ENCODE data around the gene PSMB9.
"Not testable (repeated sequence)": the region's sequence is repeated elsewhere in the genome, so short reads cannot be mapped to it uniquely, and the experiment has no call there.

The PSMB9 gene

DNA sequence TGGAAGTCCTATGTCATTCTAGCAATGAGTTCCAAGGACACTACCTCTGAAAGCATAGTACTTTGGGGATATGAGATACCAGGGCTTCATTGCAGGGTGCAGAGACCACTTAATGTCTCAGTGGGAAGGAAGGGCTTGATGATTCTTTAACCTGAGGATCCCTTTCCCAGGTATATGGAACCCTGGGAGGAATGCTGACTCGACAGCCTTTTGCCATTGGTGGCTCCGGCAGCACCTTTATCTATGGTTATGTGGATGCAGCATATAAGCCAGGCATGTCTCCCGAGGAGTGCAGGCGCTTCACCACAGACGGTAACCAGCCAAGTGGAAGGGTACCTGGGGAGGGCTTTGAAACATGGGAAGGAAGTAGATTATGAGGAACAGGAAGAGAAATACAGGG is 4.2 kb downstream of the PSMB9 start:
- in situ Hi-C loops (cut with MboI; ENCODE audit: low sequenced_read_pairs): no loop called here

DNA sequence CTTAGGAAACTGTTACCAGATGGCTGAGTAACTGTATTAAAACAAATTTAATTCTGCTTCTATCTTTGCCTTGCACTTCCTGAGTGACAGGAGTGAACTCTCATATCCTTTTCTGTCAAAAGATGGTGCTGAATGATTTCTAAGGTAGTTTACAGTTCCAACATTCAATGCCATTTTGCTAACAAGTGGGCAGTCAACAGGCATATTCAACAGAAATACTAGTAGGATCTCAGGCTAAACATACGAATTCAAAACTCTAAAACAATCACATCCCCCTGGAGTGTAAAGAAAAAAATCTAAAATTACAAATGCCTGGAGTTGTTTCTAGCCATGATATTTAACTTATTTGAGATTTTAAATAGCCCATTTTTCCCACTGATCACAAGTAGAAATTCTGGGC is 6.7 kb downstream of the PSMB9 start:
- in situ Hi-C loops (cut with MboI; ENCODE audit: low sequenced_read_pairs): no loop called here

DNA sequence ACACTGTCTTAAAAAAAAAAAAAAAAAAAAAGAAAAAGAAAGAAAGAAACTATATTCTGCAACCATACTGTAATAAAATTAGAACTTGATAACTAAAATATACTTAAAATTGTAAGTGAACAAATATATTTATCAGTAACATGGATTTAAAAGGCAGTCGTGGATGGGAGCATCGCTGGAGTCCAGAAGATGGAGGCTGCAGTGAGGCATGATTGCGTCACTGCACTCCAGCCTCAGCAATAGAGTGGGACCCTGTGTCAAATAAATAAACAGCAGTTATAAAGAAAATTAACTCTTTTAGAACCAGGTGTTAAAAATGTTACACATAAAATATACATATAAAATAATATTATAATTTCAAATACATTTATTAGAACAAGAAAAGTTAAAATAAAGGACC is 8.7 kb downstream of the PSMB9 start:
- in situ Hi-C loops (cut with MboI; ENCODE audit: low sequenced_read_pairs): no loop called here

DNA sequence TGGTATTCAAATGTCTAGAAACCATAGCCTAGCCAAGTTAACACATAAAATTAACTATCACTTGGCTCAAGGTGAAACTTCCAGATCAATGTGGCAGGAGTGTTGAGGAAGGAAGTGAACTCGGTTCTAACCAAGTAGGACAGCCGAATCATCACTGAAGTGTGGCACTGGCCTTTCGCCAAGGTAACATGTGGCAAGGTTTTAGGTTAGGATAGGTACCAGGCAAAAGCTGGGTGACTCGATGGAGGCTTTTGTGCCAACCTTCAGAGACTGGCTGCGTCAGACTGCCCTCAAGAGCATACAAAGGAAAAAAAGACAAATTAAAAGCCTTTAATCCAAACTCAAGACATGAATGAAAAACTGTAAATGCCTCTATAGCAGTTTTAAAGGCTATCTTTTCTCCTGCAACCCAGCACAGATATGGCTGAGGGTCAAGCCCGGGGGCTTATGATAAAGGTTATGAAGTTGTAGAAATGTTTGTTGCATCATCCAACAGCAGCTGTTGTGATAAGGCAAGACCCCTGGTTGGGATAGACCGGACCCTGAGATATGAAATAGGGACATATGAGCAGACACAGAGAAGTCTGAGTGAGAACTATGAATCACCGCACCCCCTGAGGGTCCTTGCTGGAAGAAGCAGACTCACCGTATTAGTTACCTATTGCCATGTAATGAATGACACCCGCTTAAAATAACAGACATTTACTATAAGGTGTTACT is 11.9 kb downstream of the PSMB9 start:
- in situ Hi-C loops (cut with MboI; ENCODE audit: low sequenced_read_pairs): no loop called here

GRCh38 chr6:32867022-32867477 is 13.1 kb downstream of the PSMB9 start:
- in situ Hi-C loops (cut with MboI; ENCODE audit: low sequenced_read_pairs): no loop called here

DNA sequence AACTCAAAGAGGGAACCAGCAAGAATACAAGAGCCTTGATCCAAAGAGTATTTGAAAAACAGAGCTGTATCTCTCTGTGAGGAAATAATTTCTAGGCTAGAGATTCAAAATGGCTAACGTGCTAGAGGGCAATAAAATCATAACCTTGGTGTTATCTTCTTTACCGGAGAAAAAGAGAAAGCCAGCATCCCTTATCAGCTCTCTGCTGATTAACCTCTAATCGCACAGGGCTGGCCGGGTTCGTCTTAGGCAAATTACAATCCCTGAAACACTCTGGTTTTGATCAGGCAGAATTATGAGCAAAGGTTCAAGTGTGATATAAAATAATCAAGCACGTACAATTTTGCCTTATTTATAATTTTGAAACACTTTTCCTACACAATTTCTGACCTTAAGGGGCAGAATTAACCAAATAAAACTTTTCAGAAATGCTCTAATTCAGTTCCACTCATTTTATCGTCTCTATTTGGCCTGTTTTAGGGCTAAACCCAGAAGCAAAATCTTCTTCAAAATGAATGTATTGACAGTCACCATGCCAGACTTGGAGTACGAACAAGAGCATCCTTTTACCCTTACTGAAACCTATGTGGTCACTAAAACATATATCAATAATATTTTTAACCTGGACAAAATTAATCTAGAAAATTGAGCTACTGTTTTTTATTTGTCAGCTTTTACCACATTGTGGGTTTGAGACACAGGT is 13.7 kb downstream of the PSMB9 start:
- in situ Hi-C loops (cut with MboI; ENCODE audit: low sequenced_read_pairs): no loop called here

GRCh38 chr6:32868257-32868788 is 14.3 kb downstream of the PSMB9 start:
- in situ Hi-C loops (cut with MboI; ENCODE audit: low sequenced_read_pairs): no loop called here

DNA sequence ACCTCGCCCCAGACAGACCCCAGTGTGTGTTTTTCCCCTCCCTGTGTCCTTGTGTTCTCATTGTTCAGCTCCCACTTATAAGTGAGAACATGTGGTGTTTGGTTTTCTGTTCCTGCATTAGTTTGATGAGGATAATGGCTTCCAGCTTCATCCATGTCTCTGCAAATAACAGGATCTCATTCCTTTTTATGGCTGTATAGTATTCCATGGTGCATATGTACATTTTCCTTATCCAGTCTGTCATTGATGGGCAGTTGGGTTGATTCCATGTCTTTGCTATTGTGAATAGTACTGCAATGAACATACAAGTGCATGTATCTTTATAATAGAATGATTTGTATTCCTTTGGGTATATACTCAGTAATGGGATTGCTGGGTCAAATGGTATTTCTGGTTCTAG is 20.0 kb downstream of the PSMB9 start:
- in situ Hi-C loops (cut with MboI; ENCODE audit: low sequenced_read_pairs): not testable (repeated sequence)

GRCh38 chr6:32876603-32877002 is 22.6 kb downstream of the PSMB9 start:
- in situ Hi-C loops (cut with MboI; ENCODE audit: low sequenced_read_pairs): no loop called here

DNA sequence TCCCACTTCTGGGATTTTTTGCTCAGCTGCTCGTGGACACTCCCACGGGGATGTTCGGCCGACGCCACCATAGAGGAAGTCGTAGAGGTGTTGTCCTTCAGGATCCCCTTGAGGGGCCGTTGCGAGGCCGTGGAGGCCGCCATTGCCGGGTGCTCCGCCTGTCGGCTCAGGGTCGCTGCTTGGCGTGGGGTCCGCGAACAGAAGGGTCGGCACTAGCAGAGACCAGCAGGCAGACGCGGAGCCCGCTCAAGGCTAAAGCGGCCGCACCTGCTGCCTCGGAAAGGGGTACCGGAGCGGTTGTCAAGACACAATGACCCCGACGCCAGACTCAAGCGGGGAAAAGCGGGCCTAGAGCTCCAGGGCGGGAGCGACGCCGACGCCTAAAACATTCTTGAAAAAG is 25.7 kb downstream of the PSMB9 start:
- in situ Hi-C loops (cut with MboI; ENCODE audit: low sequenced_read_pairs): no loop called here

DNA sequence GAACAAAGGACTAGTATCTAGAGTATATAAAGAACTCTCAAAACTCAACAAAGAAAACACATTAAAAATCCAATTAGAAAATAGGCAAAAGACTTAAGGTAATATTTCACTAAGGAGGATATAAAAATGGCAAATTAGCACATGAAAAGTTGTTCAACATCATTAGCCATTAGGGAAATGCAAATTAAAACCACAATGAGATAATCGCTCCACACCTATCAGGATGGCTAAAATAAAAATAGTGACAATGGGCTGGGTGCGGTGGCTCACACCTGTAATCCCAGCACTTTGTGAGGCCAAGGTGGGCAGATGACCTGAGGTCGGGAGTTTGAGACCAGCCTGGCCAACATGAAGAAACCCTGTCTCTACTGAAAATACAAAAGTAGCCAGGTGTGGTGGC is 27.0 kb downstream of the PSMB9 start:
- in situ Hi-C loops (cut with MboI; ENCODE audit: low sequenced_read_pairs): not testable (repeated sequence)

GRCh38 chr6:32882879-32883250 is 28.9 kb downstream of the PSMB9 start:
- in situ Hi-C loops (cut with MboI; ENCODE audit: low sequenced_read_pairs): no loop called here

- in situ Hi-C loops (cut with MboI; ENCODE audit: low sequenced_read_pairs): no loop called here
Measured at GRCh38 chr6:32883789-32884188, 29.8 kb downstream of the PSMB9 start.

GRCh38 chr6:32885698-32886286 is 31.8 kb downstream of the PSMB9 start:
- in situ Hi-C loops (cut with MboI; ENCODE audit: low sequenced_read_pairs): no loop called here

- in situ Hi-C loops (cut with MboI; ENCODE audit: low sequenced_read_pairs): no loop called here
Measured at GRCh38 chr6:32886681-32887383, 32.8 kb downstream of the PSMB9 start.

DNA sequence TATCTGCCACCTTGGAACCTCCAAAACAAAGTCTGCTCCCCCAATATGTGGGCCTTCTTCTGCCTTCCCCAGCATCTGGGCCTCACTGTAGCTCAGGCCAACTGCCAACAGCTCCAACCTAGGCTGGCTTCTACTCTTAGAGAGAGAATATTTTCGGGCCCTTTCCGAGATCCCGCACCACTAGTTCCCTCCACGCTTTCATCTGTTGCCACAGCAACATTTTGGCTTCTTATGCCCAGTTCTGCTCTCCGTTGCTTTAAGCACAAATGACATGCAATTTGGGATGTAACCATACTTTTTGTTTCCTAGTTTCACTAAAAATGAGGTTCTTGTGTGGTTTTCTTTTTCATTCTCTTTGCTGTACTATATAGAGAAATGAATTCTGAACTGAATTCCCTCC is 33.6 kb downstream of the PSMB9 start:
- in situ Hi-C loops (cut with MboI; ENCODE audit: low sequenced_read_pairs): no loop called here

GRCh38 chr6:32888576-32888975 is 34.6 kb downstream of the PSMB9 start:
- in situ Hi-C loops (cut with MboI; ENCODE audit: low sequenced_read_pairs): no loop called here

DNA sequence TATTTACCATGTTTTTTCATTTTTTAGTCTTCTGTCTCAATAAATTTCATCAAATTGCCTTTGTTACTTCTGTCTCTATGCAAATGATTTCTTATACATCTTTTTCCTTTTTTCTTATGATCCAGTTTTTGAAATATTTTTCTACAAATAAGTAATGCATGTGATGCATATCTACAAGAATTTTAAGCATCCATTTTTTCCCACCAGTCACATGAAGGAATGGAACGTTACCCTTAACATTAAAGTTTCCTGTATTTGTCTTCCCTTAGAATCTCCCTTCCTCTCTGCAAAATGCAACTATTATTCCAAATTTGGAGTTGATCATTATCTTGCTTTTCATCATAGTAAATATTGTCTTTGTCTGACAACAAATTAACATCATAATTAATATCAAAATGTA is 35.5 kb downstream of the PSMB9 start:
- in situ Hi-C loops (cut with MboI; ENCODE audit: low sequenced_read_pairs): no loop called here

DNA sequence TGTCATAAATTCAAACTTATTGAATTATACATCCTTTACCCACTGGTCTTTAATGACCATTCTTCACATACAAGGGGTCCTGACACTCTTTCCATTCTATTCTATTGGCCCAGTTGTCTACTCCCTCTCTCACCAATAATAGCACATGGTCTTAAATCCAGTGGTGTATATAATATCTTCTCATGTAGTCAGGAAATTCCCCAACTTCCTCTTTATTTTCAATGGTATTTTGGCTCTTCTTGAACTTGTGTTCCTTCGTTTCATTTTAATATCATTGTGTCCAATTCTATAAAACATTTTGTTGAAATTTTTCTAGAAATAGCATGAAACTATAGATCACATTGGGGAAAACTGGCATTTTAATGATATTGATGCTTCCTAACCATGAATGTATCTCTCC is 36.8 kb downstream of the PSMB9 start:
- in situ Hi-C loops (cut with MboI; ENCODE audit: low sequenced_read_pairs): no loop called here

GRCh38 chr6:32894085-32895005 is 40.4 kb downstream of the PSMB9 start:
- in situ Hi-C loops (cut with MboI; ENCODE audit: low sequenced_read_pairs): loop anchor here (5.0 kb wide), 1 partner anchor 83 kb away; no protein-coding TSS in a partner anchor
